Sigmoid colon (tissue), 4 donors: ENCODE results near the gene MAZ.
A peak's percentile ranks its signal among the peaks of the same experiment; 100 is the strongest.

ENCODE experiments used
- EP300 ChIP-seq, 4 donors: sonication (generic); formaldehyde crosslinking; IDR thresholded peaks; one replicate each; pipeline ENCODE4 v1.6.1; 2017; ENCODE audit warnings: antibody characterized with exemption in 4 of 4
- POLR2A ChIP-seq, 2 donors: fragments of 450-650 bp; IDR thresholded peaks; one replicate each; pipeline ENCODE4 v1.6.1; 2016; ENCODE audit warnings: antibody characterized with exemption in 2 of 2, mild to moderate bottlenecking in 2 of 2, moderate library complexity in 2 of 2
- POLR2AphosphoS5 ChIP-seq, 4 donors: sonication (generic); formaldehyde crosslinking; IDR thresholded peaks; one replicate each; pipeline ENCODE4 v1.6.1; 2017; ENCODE audit warnings: antibody characterized with exemption in 4 of 4
- TF ChIP-seq, protein P1 (sequence below), 4 experiments: fragments of 450-650 bp in 3 of 4; fragments of 200-600 bp in 1 of 4; IDR thresholded peaks; one replicate each; pipeline ENCODE4 v1.5.1; 2016 to 2019; ENCODE audit warnings: antibody characterized with exemption in 4 of 4, mild to moderate bottlenecking in 3 of 4, moderate library complexity in 2 of 4

- TF ChIP-seq, protein P1, sequence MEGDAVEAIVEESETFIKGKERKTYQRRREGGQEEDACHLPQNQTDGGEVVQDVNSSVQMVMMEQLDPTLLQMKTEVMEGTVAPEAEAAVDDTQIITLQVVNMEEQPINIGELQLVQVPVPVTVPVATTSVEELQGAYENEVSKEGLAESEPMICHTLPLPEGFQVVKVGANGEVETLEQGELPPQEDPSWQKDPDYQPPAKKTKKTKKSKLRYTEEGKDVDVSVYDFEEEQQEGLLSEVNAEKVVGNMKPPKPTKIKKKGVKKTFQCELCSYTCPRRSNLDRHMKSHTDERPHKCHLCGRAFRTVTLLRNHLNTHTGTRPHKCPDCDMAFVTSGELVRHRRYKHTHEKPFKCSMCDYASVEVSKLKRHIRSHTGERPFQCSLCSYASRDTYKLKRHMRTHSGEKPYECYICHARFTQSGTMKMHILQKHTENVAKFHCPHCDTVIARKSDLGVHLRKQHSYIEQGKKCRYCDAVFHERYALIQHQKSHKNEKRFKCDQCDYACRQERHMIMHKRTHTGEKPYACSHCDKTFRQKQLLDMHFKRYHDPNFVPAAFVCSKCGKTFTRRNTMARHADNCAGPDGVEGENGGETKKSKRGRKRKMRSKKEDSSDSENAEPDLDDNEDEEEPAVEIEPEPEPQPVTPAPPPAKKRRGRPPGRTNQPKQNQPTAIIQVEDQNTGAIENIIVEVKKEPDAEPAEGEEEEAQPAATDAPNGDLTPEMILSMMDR (IDR thresholded peaks at IDR 0.05), result peak; percentile 25 to 84 (median 65)
- TF ChIP-seq POLR2A (IDR thresholded peaks at IDR 0.05) (no peak), POLR2AphosphoS5 (IDR thresholded peaks at IDR 0.05) (no peak), EP300 (IDR thresholded peaks at IDR 0.05) (no peak)
Observed at GRCh38 chr16:29784901-29785500, 21.3 kb upstream of the MAZ start.
